HG02798 (cell line): ENCODE data around the gene PTPRF.
A peak's percentile ranks its signal among the peaks of the same experiment; 100 is the strongest.

Experiments
- ATAC-seq: cut with Tn5 transposase; IDR thresholded peaks from one replicate; pipeline ENCODE4 v1.9.1; 2021; ENCODE audit warnings: mild to moderate bottlenecking; ENCODE audit not compliant: unreplicated experiment, poor library complexity

Gene PTPRF

GRCh38 chr1:43650310-43651085 lies 119.8 kb downstream of the PTPRF start:
- peak; percentile 77 for ATAC-seq

DNA sequence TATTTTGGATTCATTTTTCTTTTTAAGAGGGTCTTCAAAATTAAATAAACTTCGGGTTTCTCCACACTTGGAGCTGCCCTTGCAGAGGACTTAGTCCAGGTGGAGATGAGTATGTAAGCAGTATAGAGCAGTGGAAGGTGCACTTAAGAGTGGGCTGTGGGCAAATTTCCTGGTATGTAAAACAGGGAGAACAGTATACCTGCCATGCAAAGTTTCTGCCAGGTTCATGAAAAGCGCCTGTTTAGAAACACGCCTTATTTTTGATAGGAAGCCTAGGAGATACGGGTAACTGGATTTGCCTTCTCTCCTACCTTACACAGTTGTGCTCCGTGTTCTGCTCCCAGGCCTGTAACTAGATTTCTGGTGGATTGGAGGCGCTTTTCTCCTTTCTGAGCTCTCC lies 120.5 kb downstream of the PTPRF start:
- ATAC-seq, result no peak

- no peak for ATAC-seq
These were observed 121.2 kb downstream of the PTPRF start for GRCh38 chr1:43651902-43652301.

GRCh38 chr1:43653339-43653738 lies 122.7 kb downstream of the PTPRF start:
- ATAC-seq, result no peak

DNA sequence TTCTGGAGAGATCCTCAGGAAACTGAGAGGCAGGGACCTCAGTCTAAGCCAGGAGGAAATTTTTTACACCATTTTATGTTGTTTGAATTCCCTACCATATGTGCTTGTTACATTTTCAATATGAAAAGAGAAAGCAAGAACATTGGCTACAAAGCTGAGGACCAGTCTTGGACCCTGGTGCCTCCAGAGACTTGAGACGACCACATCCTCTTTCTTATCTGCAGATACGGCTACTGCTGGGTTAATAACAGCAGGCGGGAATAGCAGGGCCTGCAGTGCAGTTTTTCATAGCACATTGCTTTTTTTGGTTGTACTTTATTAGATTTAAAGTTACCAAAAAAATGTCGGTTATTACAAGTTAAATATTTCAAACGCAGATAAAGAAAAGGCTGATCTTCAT lies 123.2 kb downstream of the PTPRF start:
- ATAC-seq, result no peak

GRCh38 chr1:43655953-43656352 lies 125.3 kb downstream of the PTPRF start:
- ATAC-seq, result no peak

DNA sequence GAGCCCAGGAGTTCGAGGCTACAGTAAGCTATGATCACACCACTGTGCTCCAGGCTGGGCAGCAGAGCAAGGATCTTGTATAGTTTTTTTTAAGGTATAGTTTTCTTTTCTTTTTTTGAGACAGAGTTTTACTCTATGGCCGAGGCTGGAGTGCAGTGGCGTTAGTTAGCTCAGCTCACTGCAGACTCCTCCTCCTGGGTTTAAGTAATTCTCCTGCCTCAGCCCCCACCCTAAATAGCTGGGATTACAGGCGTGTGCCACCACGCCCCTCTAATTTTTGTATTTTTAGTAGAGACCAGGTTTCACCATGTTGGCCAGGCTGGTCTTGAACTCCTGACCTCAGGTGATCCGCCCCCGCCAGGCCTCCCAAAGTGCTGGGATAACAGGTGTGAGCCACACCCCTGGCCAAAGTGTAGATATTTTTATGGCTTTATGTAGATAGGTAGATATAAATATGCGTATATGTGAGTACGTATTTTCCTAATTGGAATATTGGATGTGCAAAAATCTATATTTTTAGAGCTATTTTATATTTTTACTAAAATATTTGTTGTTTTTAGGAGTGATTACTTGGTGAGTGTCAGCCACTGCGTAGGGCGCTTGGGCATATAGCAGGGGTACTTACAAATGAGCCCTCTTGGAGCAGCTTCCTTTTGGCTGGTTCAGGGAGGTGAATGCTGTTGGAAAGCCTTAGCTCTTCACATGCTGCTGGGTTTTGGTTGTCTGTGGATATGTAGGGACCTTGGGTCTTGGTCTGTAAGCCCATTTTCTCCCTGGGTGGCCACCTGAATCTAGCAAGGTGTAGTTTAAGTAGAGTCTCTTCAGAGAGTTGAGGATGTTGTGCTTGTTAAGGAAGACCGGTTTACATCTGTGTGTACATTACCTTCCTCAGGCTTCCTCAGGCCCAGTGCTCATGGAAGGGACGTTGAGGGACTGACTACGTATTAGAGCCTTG lies 128.8 kb downstream of the PTPRF start:
- no peak for ATAC-seq

GRCh38 chr1:43660355-43660754 lies 129.7 kb downstream of the PTPRF start:
- no peak for ATAC-seq

DNA sequence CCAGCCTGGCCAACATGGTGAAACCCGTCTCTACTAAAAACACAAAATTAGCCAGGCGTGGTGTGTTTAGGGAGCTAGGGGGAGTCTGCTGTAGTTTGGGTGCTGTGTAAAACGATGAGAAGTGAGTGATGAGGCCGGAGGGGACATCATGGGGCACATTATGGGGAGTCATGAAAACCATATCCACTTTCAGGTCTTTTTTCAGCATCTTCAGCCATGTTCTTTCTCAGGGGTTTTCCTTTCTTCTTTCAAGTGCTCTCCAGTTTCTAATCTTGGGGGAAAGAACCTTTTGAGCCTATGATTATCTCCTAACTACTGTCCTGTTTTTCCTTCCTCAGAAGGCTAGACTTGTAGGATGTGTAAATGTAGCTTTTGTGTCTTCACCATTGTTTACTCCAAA lies 133.7 kb downstream of the PTPRF start:
- ATAC-seq, result no peak

DNA sequence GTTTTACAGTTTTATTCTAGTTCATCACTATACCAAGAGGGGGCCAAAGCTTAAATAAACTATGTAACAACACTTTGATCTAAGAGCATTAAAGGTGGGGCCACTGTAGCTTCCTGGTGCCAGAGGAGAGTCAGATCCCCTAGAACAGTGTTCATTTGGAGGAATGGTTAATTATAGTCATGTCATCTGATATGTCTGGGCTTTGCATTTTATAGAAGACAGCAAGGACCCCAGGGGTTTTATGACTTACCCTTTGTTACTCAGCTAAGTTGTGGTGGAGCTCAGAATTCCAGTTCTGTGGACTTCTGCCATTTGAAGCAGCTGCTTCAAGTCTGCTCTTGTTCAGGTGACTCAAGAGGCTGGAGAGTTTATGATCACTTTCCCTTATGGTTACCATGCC lies 135.9 kb downstream of the PTPRF start:
- ATAC-seq, result no peak

GRCh38 chr1:43668956-43669355 lies 138.3 kb downstream of the PTPRF start:
- ATAC-seq, result no peak

- ATAC-seq, result no peak
These were observed 139.2 kb downstream of the PTPRF start for GRCh38 chr1:43669878-43670277.

GRCh38 chr1:43671193-43671592 lies 140.5 kb downstream of the PTPRF start:
- no peak for ATAC-seq

- ATAC-seq, result no peak
These were observed 141.1 kb downstream of the PTPRF start for GRCh38 chr1:43671626-43672330.

- ATAC-seq, result no peak
These were observed 142.6 kb downstream of the PTPRF start for GRCh38 chr1:43673261-43673660.
